IMR-90 (cell line): ENCODE data around the gene ANKHD1. TPM values are rescaled to one million over a fixed set of nuclear protein-coding genes. Genes with fewer than 3 reads are reported as not detected.

Experiments used
- ATAC-seq: fragments of 200-7000 bp; cut with Tn5 transposase; 2 replicates; pipeline ENCODE4 v1.9.1; 2020; ENCODE audit warnings: low read depth, mild to moderate bottlenecking, moderate library complexity
- BruUV-seq: library from RNA; stranded (reverse); fragments of 400-500 nt; replicated peaks from 2 replicates; lab custom pipeline; 2021; lab: Mats Ljungman, UMichigan
- CTCF ChIA-PET: fragments of 300-600 bp; formaldehyde crosslinking; extraction: SDS; loops from one replicate; lab custom pipeline; 2021; ENCODE audit warnings: antibody characterized with exemption; lab: Yijun Ruan, JAX
- POLR2A ChIA-PET: fragments of 300-600 bp; sonication (Branson Sonifier 250); formaldehyde crosslinking; loops from one replicate; lab custom pipeline; 2022; ENCODE audit warnings: antibody characterized with exemption; ENCODE audit not compliant: unreplicated experiment; lab: Charles Lee
- DNase-seq: peaks from one replicate; pipeline ENCODE4 v3.0.0; 2013
- H2AFZ ChIP-seq: replicated peaks from 2 replicates; pipeline ENCODE3; 2013; ENCODE audit warnings: low read length, mild to moderate bottlenecking; ENCODE audit not compliant: poor library complexity
- H2AK5ac ChIP-seq: 2 replicates; pipeline ENCODE4 v1.6.1; 2013; ENCODE audit warnings: low read depth, low read length, inconsistent platforms
- H2AK9ac ChIP-seq: replicated peaks from 2 replicates; pipeline ENCODE3; 2013; ENCODE audit warnings: mild to moderate bottlenecking, low read depth, low read length, moderate library complexity; ENCODE audit not compliant: poor library complexity
- H2BK120ac ChIP-seq: 2 replicates; pipeline ENCODE4 v1.6.1; 2013; ENCODE audit warnings: low read depth, low read length, inconsistent platforms
- H2BK15ac ChIP-seq: 3 replicates; pipeline ENCODE4 v1.6.1; 2013; ENCODE audit warnings: low read depth, low read length, inconsistent platforms
- H2BK20ac ChIP-seq: 2 replicates; pipeline ENCODE4 v1.6.1; 2013; ENCODE audit warnings: low read depth, mild to moderate bottlenecking, inconsistent platforms, low read length, moderate library complexity
- H2BK5ac ChIP-seq: 2 replicates; pipeline ENCODE4 v1.6.1; 2013; ENCODE audit warnings: mild to moderate bottlenecking, low read depth, low read length, inconsistent platforms; ENCODE audit not compliant: poor library complexity, severe bottlenecking
- H3K14ac ChIP-seq: replicated peaks from 2 replicates; pipeline ENCODE4 v1.6.1; 2013; ENCODE audit warnings: low read depth, low read length, inconsistent platforms
- H3K18ac ChIP-seq: 2 replicates; pipeline ENCODE4 v1.6.1; 2013; ENCODE audit warnings: low read depth, low read length, control low read depth
- H3K23ac ChIP-seq: 2 replicates; pipeline ENCODE4 v1.6.1; 2013; ENCODE audit warnings: low read depth, low read length, inconsistent platforms
- H3K27ac ChIP-seq: 2 replicates; pipeline ENCODE4 v1.5.1; 2013; ENCODE audit warnings: mild to moderate bottlenecking, control low read depth, low read length; ENCODE audit not compliant: insufficient read depth
- H3K27me3 ChIP-seq: 2 replicates; pipeline ENCODE4 v1.6.1; 2013; ENCODE audit warnings: low read length; ENCODE audit not compliant: control insufficient read depth, insufficient read depth
- H3K36me3 ChIP-seq: 2 replicates; pipeline ENCODE4 v1.6.1; 2013; ENCODE audit warnings: low read length, mixed read lengths; ENCODE audit not compliant: control insufficient read depth, insufficient read depth
- H3K4ac ChIP-seq: 2 replicates; pipeline ENCODE4 v1.6.1; 2013; ENCODE audit warnings: low read depth, low read length, inconsistent platforms
- H3K4me1 ChIP-seq: 2 replicates; pipeline ENCODE4 v1.6.1; 2013; ENCODE audit warnings: low read length, mixed read lengths; ENCODE audit not compliant: control insufficient read depth, insufficient read depth
- H3K4me2 ChIP-seq: 2 replicates; pipeline ENCODE4 v1.6.1; 2013; ENCODE audit warnings: low read depth, mild to moderate bottlenecking, control low read depth, low read length, moderate library complexity
- H3K4me3 ChIP-seq: 2 replicates; pipeline ENCODE4 v1.5.1; 2013; ENCODE audit warnings: low read depth, mild to moderate bottlenecking, control low read depth, low read length, moderate library complexity; ENCODE audit not compliant: insufficient read depth
- H3K56ac ChIP-seq: 2 replicates; pipeline ENCODE4 v1.6.1; 2013; ENCODE audit warnings: low read length, inconsistent platforms; ENCODE audit not compliant: insufficient read depth; ENCODE audit errors: extremely low read depth
- H3K79me1 ChIP-seq, 2 experiments: 2 replicates each; pipeline ENCODE4 v1.6.1; 2013; ENCODE audit warnings: low read length in 2 of 2, inconsistent platforms in 1 of 2, low read depth in 1 of 2
- H3K9ac ChIP-seq: 2 replicates; pipeline ENCODE4 v1.6.1; 2013; ENCODE audit warnings: low read depth, low read length, control low read depth
- H3K9me1 ChIP-seq: 2 replicates; pipeline ENCODE4 v1.6.1; 2013; ENCODE audit warnings: low read length, inconsistent platforms; ENCODE audit not compliant: insufficient read depth
- H3K9me3 ChIP-seq: 2 replicates; pipeline ENCODE4 v1.6.1; 2013; ENCODE audit warnings: low read length; ENCODE audit not compliant: control insufficient read depth, insufficient read depth
- H4K20me1 ChIP-seq: 2 replicates; pipeline ENCODE4 v1.6.1; 2013; ENCODE audit warnings: low read length, inconsistent platforms; ENCODE audit not compliant: insufficient read depth
- H4K5ac ChIP-seq: 2 replicates; pipeline ENCODE4 v1.6.1; 2013; ENCODE audit warnings: mild to moderate bottlenecking, low read depth, low read length, control low read depth
- H4K8ac ChIP-seq, 2 experiments: 2 replicates each; pipeline ENCODE4 v1.6.1; 2013; ENCODE audit warnings: low read depth in 2 of 2, low read length in 2 of 2, control low read depth in 1 of 2, inconsistent platforms in 1 of 2
- H4K91ac ChIP-seq: 2 replicates; pipeline ENCODE4 v1.6.1; 2013; ENCODE audit warnings: low read depth, low read length, inconsistent platforms; ENCODE audit not compliant: insufficient read depth
- BHLHE40 ChIP-seq: fragments of 150-350 bp; IDR thresholded peaks from 2 replicates; pipeline ENCODE4 v1.6.1; 2016; ENCODE audit warnings: mild to moderate bottlenecking, low read depth, low read length
- CEBPB ChIP-seq: IDR thresholded peaks from 2 replicates; pipeline ENCODE4 v1.6.1; 2012; ENCODE audit warnings: low read depth, low read length, improper control_type of control experiment
- CHD1 ChIP-seq: IDR thresholded peaks from 2 replicates; pipeline ENCODE4 v1.6.1; 2012; ENCODE audit warnings: low read depth, low read length, improper control_type of control experiment
- FOS ChIP-seq: fragments of 150-350 bp; IDR thresholded peaks from 2 replicates; pipeline ENCODE4 v1.6.1; 2016; ENCODE audit warnings: low read depth, low read length
- MAFK ChIP-seq: IDR thresholded peaks from 2 replicates; pipeline ENCODE4 v1.6.1; 2012; ENCODE audit warnings: low read depth, low read length, improper control_type of control experiment
- MAZ ChIP-seq: IDR thresholded peaks from 2 replicates; pipeline ENCODE4 v1.6.1; 2012; ENCODE audit warnings: low read depth, mild to moderate bottlenecking, low read length, improper control_type of control experiment, moderate library complexity, borderline replicate concordance
- MXI1 ChIP-seq: IDR thresholded peaks from 2 replicates; pipeline ENCODE4 v1.6.1; 2012; ENCODE audit warnings: low read depth, mild to moderate bottlenecking, low read length, moderate library complexity, borderline replicate concordance
- NFE2L2 ChIP-seq: fragments of 150-350 bp; IDR thresholded peaks from 2 replicates; pipeline ENCODE4 v1.6.1; 2016; ENCODE audit warnings: low read depth, mild to moderate bottlenecking, low read length
- POLR2A ChIP-seq: IDR thresholded peaks from 2 replicates; pipeline ENCODE4 v1.6.1; 2012; ENCODE audit warnings: mild to moderate bottlenecking, low read depth, low read length
- RAD21 ChIP-seq: IDR thresholded peaks from 2 replicates; pipeline ENCODE4 v1.6.1; 2012; ENCODE audit warnings: low read length, improper control_type of control experiment
- RCOR1 ChIP-seq: IDR thresholded peaks from 2 replicates; pipeline ENCODE4 v1.6.1; 2012; ENCODE audit warnings: mild to moderate bottlenecking, low read length, improper control_type of control experiment; ENCODE audit not compliant: insufficient replicate concordance
- RFX5 ChIP-seq: IDR thresholded peaks from 2 replicates; pipeline ENCODE4 v1.8.0; 2012; ENCODE audit warnings: low read depth, mild to moderate bottlenecking, low read length, moderate library complexity
- SMC3 ChIP-seq: fragments of 150-350 bp; IDR thresholded peaks from 2 replicates; pipeline ENCODE4 v1.6.1; 2016; ENCODE audit warnings: low read depth, mild to moderate bottlenecking, antibody characterized with exemption, low read length, moderate library complexity
- WGBS, 2 experiments: methylation state at CpG; one replicate each; pipeline versions ENCODE4 v1.1.5 to v1.1.7; 2013; ENCODE audit warnings: missing lambda C conversion rate in 2 of 2; ENCODE audit not compliant: insufficient read length in 1 of 2; ENCODE audit errors: extremely low coverage in 2 of 2; 5-methylcytosine and 5-hydroxymethylcytosine counted together
- dilution Hi-C: fragments of 300-500 bp; cut with HindIII; formaldehyde crosslinking; loops from one replicate; pipeline ENCODE4 v1.14.3; 2018; ENCODE audit warnings: low sequenced_read_pairs; ENCODE audit not compliant: unreplicated experiment
- in situ Hi-C: fragments of 300-500 bp; cut with MboI; formaldehyde crosslinking; loops from 3 replicates; pipeline ENCODE4 v1.14.3; 2019; ENCODE audit warnings: low sequenced_read_pairs, inconsistent platforms, mixed read lengths
- intact Hi-C: fragments of 100-400 bp; cut with micrococcal nuclease; formaldehyde crosslinking; loops from 2 replicates; pipeline ENCODE4 v1.10.0; 2022
- polyA plus RNA-seq, 3 experiments: library from polyadenylated mRNA; depleted of rRNA; stranded (reverse); fragments of >200 nt; gene quantifications; 2 replicates each; pipeline ENCODE4 v1.2.3, GENCODE V29; 2012; ENCODE audit warnings: low replicate concordance in 1 of 3
- total RNA-seq: library from RNA; depleted of rRNA; stranded (reverse); fragments of >200 nt; gene quantifications from 2 replicates; pipeline ENCODE4 v1.2.3, GENCODE V29; 2012
- TF ChIP-seq, protein P1 (sequence below): fragments of 150-350 bp; IDR thresholded peaks from 2 replicates; pipeline ENCODE4 v1.6.1; 2016; ENCODE audit warnings: low read depth, mild to moderate bottlenecking, low read length, moderate library complexity, borderline replicate concordance
- TF ChIP-seq, protein P2 (sequence below): fragments of 150-350 bp; IDR thresholded peaks from 2 replicates; pipeline ENCODE4 v1.6.1; 2017; ENCODE audit warnings: mild to moderate bottlenecking, antibody characterized with exemption, low read length, low read depth
- TF ChIP-seq, protein P3 (sequence below): conservative IDR thresholded peaks from 2 replicates; pipeline ENCODE4 v1.5.1; 2012; ENCODE audit warnings: mild to moderate bottlenecking, low read depth, low read length, improper control_type of control experiment

ANKHD1 gene
- total and polyA plus RNA-seq, 2 of the 4 experiments (the other 2 are of a cell fraction): 32.1 to 36.7 TPM

DNA sequence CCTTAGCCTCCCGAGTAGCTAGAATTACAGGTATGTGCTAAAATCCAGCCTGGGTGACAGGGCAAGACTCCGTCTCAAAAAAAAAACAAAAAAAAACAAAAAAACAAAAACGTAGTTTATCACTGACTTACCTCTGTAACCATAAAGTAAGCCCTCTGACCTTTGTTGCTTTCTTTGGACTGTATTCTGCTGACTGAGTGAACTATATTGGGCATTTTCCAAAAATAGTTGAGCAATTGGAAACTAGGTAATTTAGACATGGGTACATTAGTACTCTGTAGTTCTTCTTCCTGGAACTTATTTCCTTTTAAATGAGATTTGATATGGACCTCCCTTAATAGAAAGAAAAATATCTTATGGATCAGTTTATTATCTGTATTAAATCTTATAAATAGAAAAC, 66.6 kb downstream of the ANKHD1 start:
- BruUV-seq: no TSS peak
- Histone ChIP-seq H4K5ac (no peak overlapping the region), H3K36me3 (peaks cover 8% of the 10 kb centered on the region), H2BK20ac (no peak overlapping the region), H4K8ac (no peak overlapping the region), H3K4ac (no peak overlapping the region), H3K4me2 (no peak overlapping the region), H3K27me3 (no peaks in the 10 kb centered on the region), H3K4me1 (no peaks in the 10 kb centered on the region), H3K79me1 (peaks cover 0 to 6% of the 10 kb centered on the region in 2 experiments; a peak in 1 of 4 replicates), H3K9me1 (no peaks in the 10 kb centered on the region), H2BK5ac (no peak overlapping the region), H2BK120ac (no peak overlapping the region), H3K23ac (no peak overlapping the region), H2AK5ac (no peak overlapping the region), H3K27ac (no peak overlapping the region), H3K14ac (no peak overlapping the region), H3K18ac (no peak overlapping the region), H3K4me3 (no peak overlapping the region), H3K9ac (no peak overlapping the region), H3K56ac (no peak overlapping the region), H2AFZ (no peak overlapping the region), H4K91ac (no peak overlapping the region), H4K20me1 (no peaks in the 10 kb centered on the region), H2BK15ac (no peak overlapping the region), H2AK9ac (no peak overlapping the region), H3K9me3 (no peaks in the 10 kb centered on the region)
- intact Hi-C loops (no loop called here), in situ Hi-C loops (no loop called here), dilution Hi-C loops (no loop called here)
- DNase-seq: no peak
- ATAC-seq: no peak
- TF ChIP-seq MXI1 (no peak), POLR2A (no peak), NFE2L2 (no peak), FOS (no peak), CEBPB (no peak), MAZ (no peak), CHD1 (no peak), RFX5 (no peak), SMC3 (no peak), RCOR1 (no peak), BHLHE40 (no peak), MAFK (no peak), RAD21 (no peak)
- TF ChIP-seq, protein P1, sequence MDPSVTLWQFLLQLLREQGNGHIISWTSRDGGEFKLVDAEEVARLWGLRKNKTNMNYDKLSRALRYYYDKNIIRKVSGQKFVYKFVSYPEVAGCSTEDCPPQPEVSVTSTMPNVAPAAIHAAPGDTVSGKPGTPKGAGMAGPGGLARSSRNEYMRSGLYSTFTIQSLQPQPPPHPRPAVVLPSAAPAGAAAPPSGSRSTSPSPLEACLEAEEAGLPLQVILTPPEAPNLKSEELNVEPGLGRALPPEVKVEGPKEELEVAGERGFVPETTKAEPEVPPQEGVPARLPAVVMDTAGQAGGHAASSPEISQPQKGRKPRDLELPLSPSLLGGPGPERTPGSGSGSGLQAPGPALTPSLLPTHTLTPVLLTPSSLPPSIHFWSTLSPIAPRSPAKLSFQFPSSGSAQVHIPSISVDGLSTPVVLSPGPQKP: no peak
- TF ChIP-seq, protein P2, sequence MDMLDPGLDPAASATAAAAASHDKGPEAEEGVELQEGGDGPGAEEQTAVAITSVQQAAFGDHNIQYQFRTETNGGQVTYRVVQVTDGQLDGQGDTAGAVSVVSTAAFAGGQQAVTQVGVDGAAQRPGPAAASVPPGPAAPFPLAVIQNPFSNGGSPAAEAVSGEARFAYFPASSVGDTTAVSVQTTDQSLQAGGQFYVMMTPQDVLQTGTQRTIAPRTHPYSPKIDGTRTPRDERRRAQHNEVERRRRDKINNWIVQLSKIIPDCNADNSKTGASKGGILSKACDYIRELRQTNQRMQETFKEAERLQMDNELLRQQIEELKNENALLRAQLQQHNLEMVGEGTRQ: no peak
- TF ChIP-seq, protein P3, sequence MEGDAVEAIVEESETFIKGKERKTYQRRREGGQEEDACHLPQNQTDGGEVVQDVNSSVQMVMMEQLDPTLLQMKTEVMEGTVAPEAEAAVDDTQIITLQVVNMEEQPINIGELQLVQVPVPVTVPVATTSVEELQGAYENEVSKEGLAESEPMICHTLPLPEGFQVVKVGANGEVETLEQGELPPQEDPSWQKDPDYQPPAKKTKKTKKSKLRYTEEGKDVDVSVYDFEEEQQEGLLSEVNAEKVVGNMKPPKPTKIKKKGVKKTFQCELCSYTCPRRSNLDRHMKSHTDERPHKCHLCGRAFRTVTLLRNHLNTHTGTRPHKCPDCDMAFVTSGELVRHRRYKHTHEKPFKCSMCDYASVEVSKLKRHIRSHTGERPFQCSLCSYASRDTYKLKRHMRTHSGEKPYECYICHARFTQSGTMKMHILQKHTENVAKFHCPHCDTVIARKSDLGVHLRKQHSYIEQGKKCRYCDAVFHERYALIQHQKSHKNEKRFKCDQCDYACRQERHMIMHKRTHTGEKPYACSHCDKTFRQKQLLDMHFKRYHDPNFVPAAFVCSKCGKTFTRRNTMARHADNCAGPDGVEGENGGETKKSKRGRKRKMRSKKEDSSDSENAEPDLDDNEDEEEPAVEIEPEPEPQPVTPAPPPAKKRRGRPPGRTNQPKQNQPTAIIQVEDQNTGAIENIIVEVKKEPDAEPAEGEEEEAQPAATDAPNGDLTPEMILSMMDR: no peak
- WGBS, 2 experiments: no CpG with 5 or more reads among the region's 3 CpGs
- ChIA-PET POLR2A (no interaction called here), CTCF (interaction anchor here (0.6 to 0.7 kb wide), 3 partner anchors 9 to 234 kb away, joined by 3 to 9 read pairs (median 5); no protein-coding TSS in a partner anchor)
